Ectodermal cell (in vitro differentiated cells): ENCODE measurements around the gene MAP2K7.

Experiments
- H3K27ac ChIP-seq: 2 replicates; pipeline ENCODE4 v1.7.0; 2013; ENCODE audit warnings: mild to moderate bottlenecking, low read depth, low read length; ENCODE audit not compliant: insufficient read depth, poor library complexity, severe bottlenecking
- H3K27me3 ChIP-seq: 2 replicates; pipeline ENCODE4 v1.7.0; 2013; ENCODE audit warnings: mild to moderate bottlenecking, low read length; ENCODE audit not compliant: insufficient read depth, control insufficient read depth, poor library complexity, severe bottlenecking
- H3K36me3 ChIP-seq: one replicate; pipeline ENCODE4 v1.7.0; 2013; ENCODE audit warnings: low read length; ENCODE audit not compliant: control insufficient read depth, insufficient read depth
- H3K4me1 ChIP-seq: one replicate; pipeline ENCODE4 v1.7.0; 2013; ENCODE audit warnings: low read length; ENCODE audit not compliant: control insufficient read depth, insufficient read depth
- H3K4me3 ChIP-seq: 2 replicates; pipeline ENCODE4 v1.7.0; 2013; ENCODE audit warnings: low read depth, low read length, control low read depth; ENCODE audit not compliant: insufficient read depth
- H3K9me3 ChIP-seq: 2 replicates; pipeline ENCODE4 v1.7.0; 2013; ENCODE audit warnings: mild to moderate bottlenecking, low read length, moderate library complexity; ENCODE audit not compliant: control insufficient read depth
- whole genome bisulfite sequencing, 2 experiments: methylation state at CpG; one replicate each; pipeline ENCODE4 v1.1.7; 2013; ENCODE audit warnings: missing lambda C conversion rate in 2 of 2; 5-methylcytosine and 5-hydroxymethylcytosine counted together

MAP2K7 gene

DNA sequence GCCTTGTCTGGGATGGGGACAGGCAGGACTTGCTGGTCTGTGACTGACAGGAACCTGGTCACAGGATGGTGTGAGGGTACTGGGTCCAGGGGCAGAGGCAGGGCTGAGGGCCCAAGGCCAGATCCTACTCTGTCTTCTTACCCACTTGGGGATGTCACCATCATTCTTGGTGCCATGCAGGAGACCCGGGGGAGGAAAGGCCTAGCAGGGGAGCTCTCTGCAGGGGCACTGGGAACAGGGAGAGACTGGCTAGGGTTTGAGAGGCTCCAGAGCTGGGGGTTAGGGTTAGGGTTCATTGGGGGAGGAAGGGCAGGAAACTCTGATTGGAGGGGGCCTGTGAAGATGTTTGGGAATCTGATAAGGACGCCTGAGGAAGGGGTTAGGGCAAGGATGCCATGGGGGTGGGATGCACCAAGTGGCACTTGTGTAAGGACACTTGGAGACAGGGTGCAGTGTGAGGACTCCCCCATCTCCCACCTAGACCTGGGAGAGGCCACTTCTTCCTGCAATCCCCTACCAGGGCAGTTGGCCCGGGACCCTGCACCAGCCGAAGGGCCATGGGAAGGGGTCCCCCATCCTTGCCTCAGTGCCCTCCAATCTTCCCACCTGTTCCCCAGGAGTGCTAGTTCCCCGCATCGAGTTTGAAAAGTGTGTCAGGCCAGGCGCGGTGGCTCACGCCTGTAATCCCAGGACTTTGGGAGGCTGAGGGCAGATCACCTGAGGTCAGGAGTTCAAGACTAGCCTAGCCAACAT lies 36.4 kb upstream of the MAP2K7 start:
- Histone ChIP-seq H3K4me1 (peaks cover 19% of the 10 kb centered on the region), H3K36me3 (no peaks in the 10 kb centered on the region), H3K27ac (no peak overlapping the region), H3K27me3 (peaks cover 42% of the 10 kb centered on the region), H3K4me3 (no peak overlapping the region), H3K9me3 (no peaks in the 10 kb centered on the region)
- WGBS, 2 experiments: 91% methylated on average over 9 of the region's 9 CpGs

DNA sequence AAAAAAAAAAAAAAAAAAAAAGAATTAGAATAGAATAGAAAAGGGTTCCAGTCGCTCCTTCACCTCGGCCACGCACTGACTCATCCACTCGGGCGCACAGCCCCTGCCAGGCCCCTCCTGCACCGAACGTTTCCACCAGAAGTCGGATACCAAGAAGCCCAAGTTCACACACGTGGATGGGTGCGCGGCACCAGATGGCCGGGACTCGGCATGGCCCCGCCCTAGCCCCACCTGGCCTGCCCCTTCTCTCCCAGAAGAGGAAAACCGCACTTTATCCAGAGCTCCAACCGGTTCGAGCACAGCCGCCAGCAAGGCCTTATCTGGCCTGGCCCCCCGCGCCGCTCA lies 35.4 kb upstream of the MAP2K7 start:
- Histone ChIP-seq H3K27ac (no peak overlapping the region), H3K4me3 (no peak overlapping the region), H3K4me1 (peaks cover 18% of the 10 kb centered on the region), H3K27me3 (peaks cover 40% of the 10 kb centered on the region), H3K9me3 (no peaks in the 10 kb centered on the region), H3K36me3 (no peaks in the 10 kb centered on the region)
- 76 to 77% methylated on average over 21 of the region's 21 CpGs for WGBS, 2 experiments

DNA sequence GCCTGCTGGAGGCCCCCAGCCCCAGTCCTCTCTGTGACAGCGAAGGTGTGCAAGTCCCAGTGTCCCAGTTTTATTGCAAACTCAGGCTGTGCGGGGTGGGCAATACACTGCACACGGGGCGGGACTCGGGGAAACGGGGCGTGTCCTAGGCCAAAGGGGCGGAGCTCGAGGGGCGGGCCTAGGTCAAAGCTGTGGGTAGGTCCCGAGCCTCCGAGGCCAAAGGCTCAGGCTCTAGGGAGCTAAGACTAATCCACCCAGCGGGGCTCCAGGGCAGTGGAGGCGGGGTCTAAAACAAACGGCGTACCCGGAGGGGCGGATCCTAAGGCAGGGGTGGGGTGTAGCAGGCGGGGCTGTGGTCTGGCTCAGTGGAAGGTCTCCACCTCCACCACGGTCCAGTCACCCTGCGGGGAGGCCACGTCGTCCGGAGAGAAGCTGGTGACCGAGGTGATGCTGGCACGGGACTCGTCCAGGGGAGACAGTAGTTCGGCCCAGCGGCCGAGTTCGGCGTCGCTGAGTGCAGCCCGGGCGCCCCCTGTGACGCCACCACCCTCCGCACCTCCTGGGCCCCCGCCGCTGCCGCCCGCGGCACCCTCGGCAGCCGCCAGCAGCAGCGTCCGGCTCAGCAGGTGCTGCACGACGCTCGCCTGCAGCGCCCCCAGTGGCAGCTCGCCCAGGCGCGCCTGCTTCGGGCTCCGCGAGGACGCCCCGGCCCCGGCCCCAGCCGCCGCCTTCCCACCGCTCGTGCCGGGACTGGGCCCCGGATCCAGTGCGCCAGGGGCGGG lies 34.8 kb upstream of the MAP2K7 start:
- H3K27ac ChIP-seq: no peak overlapping the region

DNA sequence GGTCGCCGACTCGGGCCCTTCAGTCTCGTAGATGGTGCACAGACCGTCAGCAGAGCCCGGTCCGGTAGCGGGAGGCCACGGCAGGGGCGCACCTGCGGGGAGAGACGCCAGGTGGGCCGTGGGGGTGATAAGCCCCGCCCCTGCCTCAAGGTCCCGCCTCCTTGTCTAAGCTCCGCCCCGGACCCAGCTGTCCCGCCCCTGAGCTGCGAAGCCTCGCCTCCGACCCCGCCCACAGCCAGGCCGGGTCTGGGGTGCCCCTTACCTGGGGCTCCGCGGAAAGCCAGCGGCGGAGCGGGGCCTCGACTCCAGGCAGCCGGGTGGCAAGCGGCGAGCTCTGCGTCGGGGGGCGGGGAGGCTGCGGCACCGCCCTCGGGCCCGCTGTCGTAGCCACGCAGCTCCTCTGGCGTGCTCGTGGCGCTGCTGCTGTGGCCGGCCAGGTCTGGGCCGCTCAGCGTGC lies 34.2 kb upstream of the MAP2K7 start:
- Histone ChIP-seq H3K4me1 (peaks cover 11% of the 10 kb centered on the region), H3K4me3 (no peak overlapping the region), H3K9me3 (no peaks in the 10 kb centered on the region), H3K27me3 (peaks cover 35% of the 10 kb centered on the region), H3K27ac (no peak overlapping the region), H3K36me3 (no peaks in the 10 kb centered on the region)
- WGBS, 2 experiments: 47% methylated on average over 47 of the region's 47 CpGs

More for the DNA sequence above, 34.8 kb upstream of the MAP2K7 start:
- 30 to 31% methylated on average over 67 of the region's 67 CpGs for WGBS, 2 experiments
- Histone ChIP-seq H3K4me1 (peaks cover 12% of the 10 kb centered on the region), H3K27me3 (peaks cover 40% of the 10 kb centered on the region), H3K4me3 (peak overlapping the region; percentile 2), H3K36me3 (no peaks in the 10 kb centered on the region), H3K9me3 (no peaks in the 10 kb centered on the region)

DNA sequence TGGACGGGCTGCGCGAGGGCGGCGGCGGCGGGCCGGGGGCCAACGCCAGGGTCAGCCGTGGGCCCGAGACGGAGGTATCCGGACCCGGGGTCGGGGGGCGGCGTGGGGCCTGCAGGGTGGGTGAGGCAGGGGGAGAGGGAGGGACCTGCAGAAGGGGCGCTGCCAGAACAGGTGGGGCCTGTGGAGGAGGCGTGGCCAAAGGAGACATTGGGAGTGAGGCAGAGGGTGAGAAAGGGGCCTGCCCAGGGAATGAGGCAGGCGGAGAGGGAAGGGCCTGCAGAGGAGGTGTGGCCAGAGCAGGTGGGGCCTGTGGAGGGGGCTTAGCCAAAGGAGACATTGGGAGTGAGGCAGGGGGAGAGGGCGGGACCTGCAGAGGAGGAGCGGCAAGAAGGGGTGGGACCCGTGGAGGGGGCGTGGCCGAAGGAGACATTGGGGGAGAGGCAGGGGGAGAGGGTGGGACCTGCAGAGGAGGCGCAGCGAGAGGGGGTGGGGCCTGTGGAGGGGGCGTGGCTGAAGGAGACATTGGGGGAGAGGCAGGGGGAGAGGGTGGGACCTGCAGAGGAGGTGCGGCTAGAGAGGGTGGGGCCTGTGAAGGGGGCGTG lies 33.7 kb upstream of the MAP2K7 start:
- peaks cover 11% of the 10 kb centered on the region for H3K4me1 ChIP-seq
- H3K9me3 ChIP-seq: no peaks in the 10 kb centered on the region
- no peak overlapping the region for H3K27ac ChIP-seq
- H3K4me3 ChIP-seq: no peak overlapping the region
- peaks cover 30% of the 10 kb centered on the region for H3K27me3 ChIP-seq
- no peaks in the 10 kb centered on the region for H3K36me3 ChIP-seq
- WGBS, 2 experiments: 67 to 71% methylated on average over 30 of the region's 30 CpGs

DNA sequence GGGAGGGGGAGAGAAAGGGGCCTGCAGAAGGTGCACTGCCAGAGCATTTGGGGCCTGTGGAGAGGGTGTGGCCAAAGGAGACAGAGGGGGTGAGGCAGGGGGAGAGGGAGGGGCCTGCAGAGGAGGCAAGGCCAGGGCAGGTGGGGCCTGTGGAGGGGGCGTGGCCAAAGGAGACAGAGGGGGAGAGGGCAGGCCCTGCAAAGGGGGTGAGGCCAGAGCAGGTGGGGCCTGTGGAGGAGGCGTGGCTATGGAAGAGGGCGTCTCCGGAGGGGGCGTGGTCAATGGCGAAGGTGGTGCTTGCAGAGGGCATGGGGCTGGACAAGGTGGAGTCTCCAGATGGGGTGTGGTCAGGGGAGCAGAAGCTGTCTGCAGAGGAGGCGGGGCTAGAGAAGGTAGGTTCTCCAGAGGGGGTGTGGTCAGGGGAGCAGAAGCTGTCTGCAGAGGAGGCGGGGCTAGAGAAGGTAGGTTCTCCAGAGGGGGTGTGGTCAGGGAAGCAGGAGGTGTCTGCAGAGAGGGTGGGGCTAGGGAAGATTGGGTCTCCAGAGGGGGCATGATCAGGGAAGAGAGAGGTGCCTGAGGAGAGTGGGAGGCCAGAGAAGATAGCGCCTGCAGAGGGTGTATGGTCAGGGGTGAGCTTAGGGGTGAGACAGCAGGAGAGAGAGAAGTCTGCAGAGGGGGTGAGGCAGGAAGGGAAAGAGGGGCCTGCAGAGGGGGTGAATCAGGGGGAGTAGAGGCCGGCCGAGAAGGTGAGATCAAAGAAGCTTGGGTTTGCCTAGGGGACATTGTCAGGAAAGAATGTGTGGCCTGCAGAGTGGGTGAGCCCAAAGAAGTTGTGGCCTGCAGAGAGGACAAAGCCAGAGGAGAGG lies 32.9 kb upstream of the MAP2K7 start:
- Histone ChIP-seq H3K4me3 (no peak overlapping the region), H3K9me3 (no peaks in the 10 kb centered on the region), H3K4me1 (peaks cover 11% of the 10 kb centered on the region), H3K27ac (peak overlapping the region; percentile 99), H3K27me3 (peaks cover 22% of the 10 kb centered on the region), H3K36me3 (no peaks in the 10 kb centered on the region)
- 57 to 62% methylated on average over 11 of the region's 11 CpGs for WGBS, 2 experiments

DNA sequence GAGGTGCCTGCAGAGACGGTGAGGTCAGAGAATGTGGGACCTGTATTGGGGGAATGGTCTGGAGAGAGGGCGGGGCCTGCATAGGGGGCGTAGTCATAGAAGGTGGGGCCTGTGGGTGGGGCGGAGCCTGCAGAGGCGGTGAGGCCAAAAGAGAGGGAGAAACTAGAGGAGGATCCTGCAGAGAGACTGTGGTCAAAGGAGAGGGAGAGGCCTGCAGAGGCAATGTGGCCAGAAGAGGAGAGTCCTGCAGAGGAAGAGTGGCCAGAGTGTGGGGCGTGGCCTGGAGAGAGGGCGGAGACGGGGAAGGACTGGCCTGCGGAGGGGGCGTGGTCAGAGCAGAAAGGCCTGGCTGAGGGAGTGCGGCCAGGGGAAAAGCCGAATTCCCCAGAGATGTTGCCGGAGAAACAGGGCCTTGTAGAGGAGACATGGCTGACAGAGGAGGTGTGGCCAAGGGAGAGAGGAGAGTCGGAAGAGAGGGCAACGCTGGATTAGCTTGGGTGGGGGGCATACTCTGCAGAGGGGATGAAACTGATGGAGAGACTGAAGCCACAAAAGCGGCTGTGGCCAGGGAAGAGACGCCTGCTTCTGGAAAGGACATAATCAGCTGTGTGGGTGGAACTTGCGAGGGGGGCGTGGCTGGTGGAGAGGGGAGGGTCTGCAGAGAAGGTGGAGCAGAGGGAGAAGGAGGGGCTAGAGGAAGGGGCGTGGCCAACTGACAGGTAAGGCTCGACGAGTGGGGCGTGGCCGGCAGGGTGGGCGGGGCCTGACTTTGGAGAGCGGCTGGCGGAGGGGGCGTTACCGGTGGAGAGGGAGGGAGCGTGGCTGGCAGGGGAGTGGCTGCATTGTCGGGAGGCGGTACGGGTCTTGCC lies 32.0 kb upstream of the MAP2K7 start:
- peak overlapping the region; percentile 99 for H3K27ac ChIP-seq
- no peaks in the 10 kb centered on the region for H3K36me3 ChIP-seq
- H3K27me3 ChIP-seq: peaks cover 18% of the 10 kb centered on the region
- H3K4me1 ChIP-seq: peaks cover 11% of the 10 kb centered on the region
- H3K4me3 ChIP-seq: no peak overlapping the region
- no peaks in the 10 kb centered on the region for H3K9me3 ChIP-seq
- 8 to 9% methylated on average over 33 of the region's 33 CpGs for WGBS, 2 experiments

DNA sequence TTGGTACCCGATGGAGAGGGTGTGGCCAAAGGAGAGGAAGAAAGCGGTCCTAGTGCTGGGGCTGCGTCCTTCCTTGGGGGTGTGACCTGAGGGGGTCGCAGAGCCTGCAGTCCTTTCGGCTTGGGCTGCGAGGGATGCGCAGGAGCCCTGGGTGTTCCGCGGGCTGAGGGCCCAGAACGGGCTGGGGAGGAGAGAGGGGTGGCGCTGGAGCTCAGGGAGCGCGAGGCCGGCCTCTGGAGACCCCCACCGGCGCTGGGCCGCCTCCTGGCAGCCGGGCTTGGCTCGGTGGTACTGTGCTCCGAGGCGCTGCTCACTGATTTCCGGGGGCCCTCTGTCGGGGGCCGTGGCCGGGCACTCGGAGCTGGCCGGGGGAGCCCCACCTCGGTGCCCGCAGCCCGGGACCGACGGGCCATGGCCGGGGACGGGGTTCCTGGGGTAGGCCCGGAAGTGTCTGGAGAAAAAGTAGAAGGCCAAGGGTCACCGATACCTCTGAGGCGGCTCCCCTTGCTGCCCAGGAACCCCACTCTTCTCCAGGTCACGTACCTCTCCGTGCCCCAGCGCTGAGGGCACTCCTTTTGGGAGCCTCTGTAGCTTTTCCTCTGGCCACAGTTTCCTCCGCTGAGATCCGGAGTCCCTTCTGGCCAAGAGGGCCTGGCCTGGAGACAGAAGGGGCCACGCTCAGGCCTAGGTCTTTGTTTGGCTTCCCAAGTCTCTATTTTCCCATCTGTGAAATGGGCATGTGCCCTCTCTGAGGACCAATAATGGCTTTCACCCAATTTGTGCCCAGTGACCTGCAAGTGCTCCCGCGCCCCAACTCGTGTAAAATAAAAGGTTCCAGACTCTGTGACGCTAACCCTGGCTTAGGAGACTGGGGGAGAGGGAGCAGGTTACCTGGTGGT lies 31.1 kb upstream of the MAP2K7 start:
- H3K36me3 ChIP-seq: no peaks in the 10 kb centered on the region
- H3K4me3 ChIP-seq: peak overlapping the region; percentile 18
- peaks cover 11% of the 10 kb centered on the region for H3K4me1 ChIP-seq
- peaks cover 11% of the 10 kb centered on the region for H3K27me3 ChIP-seq
- H3K27ac ChIP-seq: no peak overlapping the region
- WGBS, 2 experiments: 52 to 54% methylated on average over 47 of the region's 47 CpGs
- no peaks in the 10 kb centered on the region for H3K9me3 ChIP-seq
